K562 (cell line): ENCODE data around the gene SLC16A1. TPM values are rescaled to one million over a fixed set of nuclear protein-coding genes. Genes with fewer than 3 reads are reported as not detected.

Experiments used
- CTBP1 ChIP-seq: fragments of 450-650 bp; IDR thresholded peaks from 2 replicates; pipeline ENCODE4 v1.6.1; 2016; ENCODE audit warnings: borderline replicate concordance
- E2F8 ChIP-seq: fragments of 450-650 bp; IDR thresholded peaks from 2 replicates; pipeline ENCODE4 v1.7.1; 2018; ENCODE audit warnings: mild to moderate bottlenecking, low read depth; ENCODE audit not compliant: partially characterized antibody
- ETV1 ChIP-seq: fragments of 450-650 bp; conservative IDR thresholded peaks from 2 replicates; pipeline ENCODE4 v1.6.1; 2016; ENCODE audit warnings: missing genetic modification characterization, control low read depth, low read depth, missing compliant biosample characterization
- FOXK1 ChIP-seq: sonication (generic); formaldehyde crosslinking; IDR thresholded peaks from 2 replicates; pipeline ENCODE4 v1.8.0; 2022; ENCODE audit warnings: missing genetic modification reagents, mild to moderate bottlenecking, borderline replicate concordance
- MAZ ChIP-seq, 2 experiments: fragments of 450-650 bp in 1 of 2; sonication (generic) in 1 of 2; formaldehyde crosslinking; IDR thresholded peaks in 1 of 2; conservative IDR thresholded peaks in 1 of 2; 2 replicates each; pipeline versions ENCODE4 v1.4.0 to v1.5.0; 2020; ENCODE audit warnings: mild to moderate bottlenecking in 1 of 2, missing genetic modification reagents in 1 of 2
- NEUROD1 ChIP-seq: fragments of 150-350 bp; IDR thresholded peaks from 2 replicates; pipeline ENCODE4 v1.6.1; 2014; ENCODE audit warnings: borderline replicate concordance, low read length, low read depth; ENCODE audit not compliant: partially characterized antibody
- RBM34 ChIP-seq: fragments of 200-400 bp; formaldehyde crosslinking; IDR thresholded peaks from 2 replicates; pipeline ENCODE4 v1.6.1; 2018; ENCODE audit warnings: low read length, borderline replicate concordance; ENCODE audit not compliant: insufficient read depth
- ZFX ChIP-seq: sonication (generic); formaldehyde crosslinking; IDR thresholded peaks from 2 replicates; pipeline ENCODE4 v1.8.0; 2022; ENCODE audit warnings: mild to moderate bottlenecking, missing genetic modification reagents, moderate library complexity
- ZNF444 ChIP-seq: fragments of 250-450 bp; sonication (Bioruptor Pico); IDR thresholded peaks from 2 replicates; pipeline ENCODE4 v1.4.0; 2020; ENCODE audit warnings: mild to moderate bottlenecking, moderate library complexity
- polyA plus RNA-seq, 8 experiments: library from polyadenylated mRNA; depleted of rRNA in 4 of 8; stranded (reverse) in 5 of 8; unstranded in 3 of 8; fragments of >200 nt; fragmentation: Nextera tagmentation in 2 of 8; fragmentation: Illumina TruSeq in 1 of 8; extraction: Ambion mirVana in 2 of 8; extraction: Trizol in 1 of 8; gene quantifications; 2 replicates each; pipeline versions ENCODE4 v1.2.1 to v1.2.3, GENCODE V29; 2011 to 2014; ENCODE audit warnings: inconsistent platforms in 1 of 8, missing spikeins in 1 of 8
- total RNA-seq, 7 experiments: library from RNA; depleted of rRNA in 6 of 7; stranded (reverse); fragments of >200 nt in 6 of 7; fragmentation: Illumina TruSeq in 2 of 7; extraction: Trizol in 2 of 7; gene quantifications; 2 replicates each; pipeline versions ENCODE4 v1.2.1 to v1.2.3, GENCODE V29; 2011 to 2021; ENCODE audit warnings: low replicate concordance in 1 of 7
- TF ChIP-seq, protein P1 (sequence below), 2 experiments: fragments of 450-650 bp; IDR thresholded peaks; 2 replicates each; pipeline ENCODE4 v1.6.1; 2018; ENCODE audit warnings: mild to moderate bottlenecking in 2 of 2, low read depth in 1 of 2; ENCODE audit not compliant: partially characterized antibody in 2 of 2
- TF ChIP-seq, protein P2 (sequence below), 2 experiments: IDR thresholded peaks; 2 replicates each; pipeline ENCODE4 v1.6.1; 2011; ENCODE audit warnings: borderline replicate concordance in 1 of 2, control low read depth in 1 of 2, low read depth in 1 of 2, low read length in 1 of 2, mild to moderate bottlenecking in 1 of 2, mixed read lengths in 1 of 2, moderate library complexity in 1 of 2; ENCODE audit not compliant: insufficient read depth in 1 of 2, insufficient read length in 1 of 2, poor library complexity in 1 of 2, severe bottlenecking in 1 of 2; ENCODE audit errors: extremely low read depth in 1 of 2
- TF ChIP-seq, protein P3 (sequence below): fragments of 450-650 bp; IDR thresholded peaks from 2 replicates; pipeline ENCODE4 v1.6.1; 2016; ENCODE audit warnings: antibody characterized with exemption

Gene SLC16A1
- total and polyA plus RNA-seq, 9 of the 15 experiments (the other 6 are each of a cell fraction or from before 2014, with no cell fraction given), result 73.1 to 244 (median 117) TPM

DNA sequence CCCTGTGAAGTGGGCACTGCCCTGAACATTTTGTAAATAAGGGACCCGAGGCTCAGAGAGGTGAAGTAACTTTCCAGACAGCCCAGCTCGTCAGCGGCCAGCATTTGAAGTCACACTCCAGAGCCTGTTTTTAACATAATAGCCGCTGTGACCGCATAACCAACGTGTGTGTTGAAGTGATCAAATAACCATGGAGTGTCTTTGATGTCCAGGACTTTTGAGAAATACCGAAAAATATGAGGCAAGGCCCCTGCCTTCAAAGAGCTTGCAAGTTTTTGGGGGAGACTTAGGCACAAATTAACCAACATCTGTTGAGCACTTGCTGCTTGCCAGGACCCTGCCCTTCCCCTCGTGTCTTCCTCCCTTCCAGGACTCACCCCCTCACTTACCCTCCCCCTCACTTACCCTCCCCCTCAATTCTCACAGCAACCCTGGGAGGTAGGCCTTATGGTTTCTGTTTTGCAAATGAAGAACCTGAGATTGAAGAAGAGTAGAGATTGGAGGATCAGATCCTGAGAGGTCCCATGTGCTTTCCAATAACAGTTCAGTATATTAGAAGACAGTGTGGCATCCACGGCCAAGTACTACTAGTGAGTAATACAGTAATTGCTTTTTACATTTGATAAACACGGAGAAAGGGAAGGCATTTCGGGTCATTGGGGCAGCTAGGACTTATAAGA, 1.3 kb upstream of the SLC16A1 start (continued):
- TF ChIP-seq ETV1 (tag), result no peak
- TF ChIP-seq ZFX, result peak; percentile 0; the same call in 1 of the 2 replicates
- peak; percentile 51 for TF ChIP-seq NEUROD1
- TF ChIP-seq RBM34, result no peak
- no peak for TF ChIP-seq FOXK1
- TF ChIP-seq, protein P1, sequence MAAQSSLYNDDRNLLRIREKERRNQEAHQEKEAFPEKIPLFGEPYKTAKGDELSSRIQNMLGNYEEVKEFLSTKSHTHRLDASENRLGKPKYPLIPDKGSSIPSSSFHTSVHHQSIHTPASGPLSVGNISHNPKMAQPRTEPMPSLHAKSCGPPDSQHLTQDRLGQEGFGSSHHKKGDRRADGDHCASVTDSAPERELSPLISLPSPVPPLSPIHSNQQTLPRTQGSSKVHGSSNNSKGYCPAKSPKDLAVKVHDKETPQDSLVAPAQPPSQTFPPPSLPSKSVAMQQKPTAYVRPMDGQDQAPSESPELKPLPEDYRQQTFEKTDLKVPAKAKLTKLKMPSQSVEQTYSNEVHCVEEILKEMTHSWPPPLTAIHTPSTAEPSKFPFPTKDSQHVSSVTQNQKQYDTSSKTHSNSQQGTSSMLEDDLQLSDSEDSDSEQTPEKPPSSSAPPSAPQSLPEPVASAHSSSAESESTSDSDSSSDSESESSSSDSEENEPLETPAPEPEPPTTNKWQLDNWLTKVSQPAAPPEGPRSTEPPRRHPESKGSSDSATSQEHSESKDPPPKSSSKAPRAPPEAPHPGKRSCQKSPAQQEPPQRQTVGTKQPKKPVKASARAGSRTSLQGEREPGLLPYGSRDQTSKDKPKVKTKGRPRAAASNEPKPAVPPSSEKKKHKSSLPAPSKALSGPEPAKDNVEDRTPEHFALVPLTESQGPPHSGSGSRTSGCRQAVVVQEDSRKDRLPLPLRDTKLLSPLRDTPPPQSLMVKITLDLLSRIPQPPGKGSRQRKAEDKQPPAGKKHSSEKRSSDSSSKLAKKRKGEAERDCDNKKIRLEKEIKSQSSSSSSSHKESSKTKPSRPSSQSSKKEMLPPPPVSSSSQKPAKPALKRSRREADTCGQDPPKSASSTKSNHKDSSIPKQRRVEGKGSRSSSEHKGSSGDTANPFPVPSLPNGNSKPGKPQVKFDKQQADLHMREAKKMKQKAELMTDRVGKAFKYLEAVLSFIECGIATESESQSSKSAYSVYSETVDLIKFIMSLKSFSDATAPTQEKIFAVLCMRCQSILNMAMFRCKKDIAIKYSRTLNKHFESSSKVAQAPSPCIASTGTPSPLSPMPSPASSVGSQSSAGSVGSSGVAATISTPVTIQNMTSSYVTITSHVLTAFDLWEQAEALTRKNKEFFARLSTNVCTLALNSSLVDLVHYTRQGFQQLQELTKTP (IDR thresholded peaks at IDR 0.05; ENCODE audit: low read depth in 1 of 2, partially characterized antibody in 2 of 2), result peak; percentile 92 to 99
- TF ChIP-seq MAZ (CRISPR knock-in tag; conservative IDR thresholded peaks at IDR 0.05 in 1 of 2, IDR thresholded peaks at IDR 0.05 in 1 of 2), result peak in 1 of 2 experiments; percentile 76; a peak in 2 of 4 replicates
- TF ChIP-seq, protein P2, sequence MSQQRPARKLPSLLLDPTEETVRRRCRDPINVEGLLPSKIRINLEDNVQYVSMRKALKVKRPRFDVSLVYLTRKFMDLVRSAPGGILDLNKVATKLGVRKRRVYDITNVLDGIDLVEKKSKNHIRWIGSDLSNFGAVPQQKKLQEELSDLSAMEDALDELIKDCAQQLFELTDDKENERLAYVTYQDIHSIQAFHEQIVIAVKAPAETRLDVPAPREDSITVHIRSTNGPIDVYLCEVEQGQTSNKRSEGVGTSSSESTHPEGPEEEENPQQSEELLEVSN (IDR thresholded peaks at IDR 0.05; ENCODE audit: borderline replicate concordance in 1 of 2, extremely low read depth in 1 of 2, insufficient read depth in 1 of 2, insufficient read length in 1 of 2, low read depth in 1 of 2, low read length in 1 of 2, poor library complexity in 1 of 2, severe bottlenecking in 1 of 2), result peak in 1 of 2 experiments; percentile 51
- TF ChIP-seq, protein P3, sequence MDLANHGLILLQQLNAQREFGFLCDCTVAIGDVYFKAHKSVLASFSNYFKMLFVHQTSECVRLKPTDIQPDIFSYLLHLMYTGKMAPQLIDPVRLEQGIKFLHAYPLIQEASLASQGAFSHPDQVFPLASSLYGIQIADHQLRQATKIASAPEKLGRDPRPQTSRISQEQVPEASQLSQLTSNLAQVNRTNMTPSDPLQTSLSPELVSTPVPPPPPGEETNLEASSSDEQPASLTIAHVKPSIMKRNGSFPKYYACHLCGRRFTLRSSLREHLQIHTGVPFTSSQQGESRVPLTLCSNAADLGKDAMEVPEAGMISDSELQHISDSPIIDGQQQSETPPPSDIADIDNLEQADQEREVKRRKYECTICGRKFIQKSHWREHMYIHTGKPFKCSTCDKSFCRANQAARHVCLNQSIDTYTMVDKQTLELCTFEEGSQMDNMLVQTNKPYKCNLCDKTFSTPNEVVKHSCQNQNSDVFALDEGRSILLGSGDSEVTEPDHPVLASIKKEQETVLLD, result 0 out of 2 replicates have a peak, but pooled peaks have one; percentile 20
- no peak for TF ChIP-seq E2F8
- TF ChIP-seq CTBP1, result 0 out of 2 replicates have a peak, but pooled peaks have one; percentile 11
- peak; percentile 99 for TF ChIP-seq ZNF444 (CRISPR knock-in tag)
